ENCODE results near the gene HOTAIR. TPM values are rescaled to one million over a fixed set of nuclear protein-coding genes. Genes with fewer than 3 reads are reported as not detected.

HOTAIR gene
- total RNA-seq, 1 donor from 2014 or later, result not detected

DNA sequence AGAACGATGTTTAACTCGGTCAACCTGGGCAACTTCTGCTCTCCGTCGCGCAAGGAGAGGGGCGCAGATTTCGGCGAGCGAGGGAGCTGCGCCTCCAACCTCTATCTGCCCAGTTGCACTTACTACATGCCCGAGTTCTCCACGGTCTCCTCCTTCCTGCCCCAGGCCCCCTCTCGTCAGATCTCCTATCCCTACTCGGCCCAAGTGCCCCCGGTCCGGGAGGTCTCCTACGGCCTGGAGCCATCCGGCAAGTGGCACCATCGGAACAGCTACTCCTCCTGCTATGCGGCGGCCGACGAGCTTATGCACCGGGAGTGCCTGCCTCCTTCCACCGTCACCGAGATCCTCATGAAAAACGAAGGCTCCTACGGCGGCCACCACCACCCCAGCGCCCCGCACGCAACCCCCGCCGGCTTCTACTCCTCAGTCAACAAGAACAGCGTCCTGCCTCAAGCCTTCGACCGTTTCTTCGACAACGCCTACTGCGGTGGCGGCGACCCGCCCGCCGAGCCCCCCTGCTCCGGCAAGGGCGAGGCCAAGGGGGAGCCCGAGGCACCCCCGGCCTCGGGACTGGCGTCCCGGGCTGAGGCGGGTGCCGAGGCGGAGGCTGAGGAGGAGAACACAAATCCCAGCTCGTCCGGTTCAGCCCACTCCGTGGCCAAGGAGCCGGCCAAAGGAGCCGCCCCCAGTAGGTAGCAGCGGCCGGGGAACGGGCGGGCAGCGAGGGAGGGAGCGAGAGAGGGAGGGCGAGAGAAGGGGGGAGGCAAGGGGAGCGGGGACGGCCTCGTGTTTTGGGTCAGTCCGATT is 1.3 kb downstream of the HOTAIR start:
- Mint-ChIP-seq H3K4me1 (peaks cover 9% of the 10 kb centered on the region), H3K27me3 (peaks cover 89% of the 10 kb centered on the region), H3K9me3 (peaks cover 6% of the 10 kb centered on the region), H3K36me3 (ENCODE audit: low read depth) (peaks cover 7% of the 10 kb centered on the region), H3K4me3 (peak overlapping the region; percentile 43), H3K27ac (peak overlapping the region; percentile 78)
- no peak for DNase-seq
- intact Hi-C loops (cut with micrococcal nuclease), result loop anchor here (1.0 to 5.0 kb wide), 4 partner anchors 7 to 73 kb away; no protein-coding TSS in a partner anchor

DNA sequence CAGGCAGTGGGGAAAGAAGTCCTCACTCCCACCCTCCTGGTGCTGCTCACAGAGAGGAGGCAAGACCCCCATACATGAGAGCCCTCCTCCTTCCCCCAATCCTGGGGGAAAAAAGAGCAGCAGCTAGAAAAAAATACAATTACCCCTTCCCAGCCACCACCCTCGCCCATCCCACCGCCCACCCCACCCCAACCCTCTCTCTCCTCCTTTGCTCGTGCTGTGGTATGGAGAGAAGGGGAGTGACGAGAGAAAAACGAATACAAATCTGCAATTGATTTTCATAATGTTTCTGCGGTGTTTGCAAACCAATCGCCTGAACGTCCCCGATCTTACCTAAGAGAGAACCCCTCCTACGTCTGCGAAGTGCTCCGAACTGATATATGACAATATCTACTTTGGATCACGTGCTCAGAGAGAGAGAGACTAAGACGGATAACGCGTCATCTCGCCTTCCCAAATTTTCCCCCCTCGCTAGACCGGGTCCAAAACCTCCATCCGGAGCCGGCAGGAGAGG is 2.0 kb downstream of the HOTAIR start, which contains the start of gene HOXC11:
TSS of gene HOXC11 (plus strand) at position 405 of the 514 bp plus-strand sequence. CDS start 116 bp downstream, outside the sequence.
- peaks cover 9% of the 10 kb centered on the region for H3K4me1 Mint-ChIP-seq
- H3K36me3 Mint-ChIP-seq (ENCODE audit: low read depth), result peaks cover 7% of the 10 kb centered on the region
- intact Hi-C loops (cut with micrococcal nuclease), result loop anchor here (5.0 kb wide), 1 partner anchor 40 kb away; no protein-coding TSS in a partner anchor
- peak within 1 kb of the TSS; percentile 78 for H3K27ac Mint-ChIP-seq
- peak within 1 kb of the TSS; percentile 43 for H3K4me3 Mint-ChIP-seq
- no peak for DNase-seq
- H3K9me3 Mint-ChIP-seq, result peaks cover 6% of the 10 kb centered on the region
- peaks cover 90% of the 10 kb centered on the region for H3K27me3 Mint-ChIP-seq

DNA sequence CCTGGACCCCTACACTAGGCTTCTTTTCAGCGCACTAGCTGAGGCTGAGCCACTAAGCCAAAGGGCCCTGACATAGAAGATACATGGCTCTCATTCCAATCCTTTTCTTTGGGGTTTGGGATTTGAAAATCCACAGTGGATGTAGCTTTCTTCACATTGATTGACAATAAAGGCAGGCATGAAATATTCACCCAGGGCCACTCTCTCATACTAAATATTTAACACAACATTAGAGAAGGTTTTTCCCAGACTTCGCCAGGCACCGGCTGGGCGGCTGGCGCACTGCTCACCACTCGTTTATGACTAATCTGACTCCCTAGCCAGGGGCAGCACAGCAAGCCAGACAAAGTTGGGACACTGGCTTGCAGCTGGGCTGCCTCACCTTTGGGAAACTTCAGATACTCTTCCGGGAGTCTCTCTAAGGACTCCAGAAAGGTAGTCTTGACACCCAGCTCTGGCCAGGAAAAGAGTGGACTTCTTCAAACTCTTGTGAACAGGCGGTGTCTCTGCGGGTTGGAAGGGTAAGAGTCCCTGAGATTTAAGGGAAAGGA is 2.5 kb downstream of the HOTAIR start:
- H3K36me3 Mint-ChIP-seq (ENCODE audit: low read depth), result peaks cover 7% of the 10 kb centered on the region
- no peak for DNase-seq
- peaks cover 90% of the 10 kb centered on the region for H3K27me3 Mint-ChIP-seq
- intact Hi-C loops (cut with micrococcal nuclease), result loop anchor here (5.0 kb wide), 1 partner anchor 40 kb away; no protein-coding TSS in a partner anchor
- H3K4me3 Mint-ChIP-seq, result no peak overlapping the region
- H3K27ac Mint-ChIP-seq, result peak overlapping the region; percentile 25
- H3K9me3 Mint-ChIP-seq, result peaks cover 6% of the 10 kb centered on the region
- H3K4me1 Mint-ChIP-seq, result peaks cover 9% of the 10 kb centered on the region

DNA sequence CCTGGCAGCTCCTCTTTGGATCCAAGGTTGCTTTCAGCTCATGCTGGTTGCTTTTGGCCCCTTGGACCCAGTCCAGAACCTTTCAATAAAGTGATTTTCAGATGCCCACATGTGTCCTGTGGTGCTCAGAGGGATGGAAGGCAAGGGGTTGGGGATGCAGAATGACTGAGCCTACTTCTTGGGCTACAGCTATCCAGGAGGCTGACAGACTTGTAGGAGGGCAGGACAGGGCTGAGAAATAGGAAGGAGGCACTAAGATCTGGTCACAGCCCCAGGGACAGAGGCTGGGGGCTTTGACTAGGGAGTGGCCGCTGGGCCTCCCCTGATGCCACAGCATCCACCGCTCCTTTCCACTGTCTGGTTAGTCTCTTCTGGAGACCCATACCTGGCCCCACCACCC is 3.1 kb downstream of the HOTAIR start:
- peaks cover 10% of the 10 kb centered on the region for H3K4me1 Mint-ChIP-seq
- H3K27me3 Mint-ChIP-seq, result peaks cover 88% of the 10 kb centered on the region
- no peak overlapping the region for H3K4me3 Mint-ChIP-seq
- peaks cover 7% of the 10 kb centered on the region for H3K36me3 Mint-ChIP-seq (ENCODE audit: low read depth)
- peak overlapping the region; percentile 25 for H3K27ac Mint-ChIP-seq
- DNase-seq, result no peak
- intact Hi-C loops (cut with micrococcal nuclease), result loop anchor here (5.0 kb wide), 1 partner anchor 41 kb away; no protein-coding TSS in a partner anchor
- peaks cover 6% of the 10 kb centered on the region for H3K9me3 Mint-ChIP-seq

DNA sequence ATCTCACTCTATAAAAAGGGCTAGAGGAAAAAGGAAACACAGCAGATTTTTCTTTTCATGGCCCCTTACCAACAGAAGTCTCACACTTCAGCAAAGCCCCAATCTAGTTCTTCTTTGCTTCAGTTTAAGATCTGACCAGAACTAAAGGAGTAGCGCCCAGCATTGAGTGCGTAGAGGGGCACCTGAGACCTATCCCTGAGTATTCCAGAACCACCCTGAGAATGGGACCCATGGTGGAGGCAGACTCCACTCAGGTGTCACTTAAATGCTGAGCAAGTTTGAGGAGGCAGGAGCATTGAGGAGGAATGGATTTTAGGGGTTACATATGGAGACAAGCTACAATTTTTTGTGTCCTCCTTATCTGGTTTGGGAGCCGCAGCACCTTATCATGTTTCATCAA is 3.6 kb downstream of the HOTAIR start:
- H3K9me3 Mint-ChIP-seq, result peaks cover 6% of the 10 kb centered on the region
- intact Hi-C loops (cut with micrococcal nuclease), result loop anchor here (5.0 kb wide), 1 partner anchor 41 kb away; no protein-coding TSS in a partner anchor

DNA sequence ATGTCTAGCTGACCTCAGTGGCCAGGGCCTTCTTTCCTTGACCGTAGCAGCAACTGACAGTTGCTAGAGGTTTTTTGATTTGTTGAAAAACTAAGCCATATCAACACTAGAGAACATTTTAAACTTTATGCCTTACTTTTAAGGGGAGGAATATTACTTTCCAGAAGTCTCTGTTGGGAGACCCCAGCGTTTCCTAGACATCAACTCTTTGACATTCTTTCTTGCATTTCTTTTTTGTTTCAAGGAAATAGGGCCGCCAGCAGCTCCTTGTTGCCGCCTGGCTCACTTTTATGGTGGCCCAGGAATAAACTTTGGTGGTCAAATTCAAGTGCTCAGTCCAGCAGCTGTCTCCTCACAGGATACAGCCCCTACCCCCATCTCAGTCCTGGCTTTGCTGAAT is 4.3 kb downstream of the HOTAIR start:
- intact Hi-C loops (cut with micrococcal nuclease), result loop anchor here (5.0 kb wide), 1 partner anchor 42 kb away; no protein-coding TSS in a partner anchor
- H3K36me3 Mint-ChIP-seq (ENCODE audit: low read depth), result peaks cover 7% of the 10 kb centered on the region
- H3K27me3 Mint-ChIP-seq, result peaks cover 88% of the 10 kb centered on the region
- no peak for DNase-seq
- H3K27ac Mint-ChIP-seq, result no peak overlapping the region
- peaks cover 13% of the 10 kb centered on the region for H3K4me1 Mint-ChIP-seq
- H3K4me3 Mint-ChIP-seq, result no peak overlapping the region
- peaks cover 6% of the 10 kb centered on the region for H3K9me3 Mint-ChIP-seq

More for the DNA sequence above, 3.6 kb downstream of the HOTAIR start:
- DNase-seq, result no peak
- H3K4me3 Mint-ChIP-seq, result no peak overlapping the region
- H3K36me3 Mint-ChIP-seq (ENCODE audit: low read depth), result peaks cover 7% of the 10 kb centered on the region
- peaks cover 88% of the 10 kb centered on the region for H3K27me3 Mint-ChIP-seq
- H3K27ac Mint-ChIP-seq, result no peak overlapping the region
- H3K4me1 Mint-ChIP-seq, result peaks cover 15% of the 10 kb centered on the region

DNA sequence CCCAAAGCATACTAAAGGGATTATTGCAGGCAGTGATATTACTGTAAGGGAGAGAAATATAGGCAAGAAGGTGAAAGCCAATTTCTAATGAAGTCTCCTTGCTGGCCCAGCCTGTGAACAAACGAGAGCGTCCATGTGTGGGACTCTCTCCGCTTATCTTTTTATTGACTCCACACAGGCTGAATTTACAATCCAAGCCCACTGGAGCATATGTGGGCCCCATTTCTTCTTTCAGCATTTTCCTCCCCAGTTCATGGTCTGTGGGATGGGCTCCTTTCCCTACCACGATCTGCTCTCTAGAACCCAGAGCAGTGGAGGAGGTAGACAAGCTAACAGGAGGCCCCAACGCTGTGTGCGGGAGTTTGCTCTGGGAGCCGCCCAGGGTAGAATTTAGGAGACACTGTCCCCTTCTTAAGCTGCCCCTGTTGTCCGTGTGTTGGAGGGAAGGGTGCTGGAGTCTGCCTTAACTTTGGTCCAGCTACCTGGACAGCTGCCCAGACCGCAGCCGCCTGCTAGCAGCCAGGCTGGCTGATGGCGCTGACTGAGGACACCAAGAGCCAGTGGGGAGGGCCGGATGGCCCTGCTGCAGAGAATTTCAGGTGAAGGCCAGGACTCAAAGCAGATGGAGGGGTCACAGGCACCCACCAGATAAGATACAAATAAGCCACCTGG is 5.0 kb downstream of the HOTAIR start:
- H3K27ac Mint-ChIP-seq, result no peak overlapping the region
- peaks cover 11% of the 10 kb centered on the region for H3K4me1 Mint-ChIP-seq
- H3K4me3 Mint-ChIP-seq, result no peak overlapping the region
- intact Hi-C loops (cut with micrococcal nuclease), result loop anchor here (5.0 kb wide), 1 partner anchor 43 kb away; no protein-coding TSS in a partner anchor
- H3K36me3 Mint-ChIP-seq (ENCODE audit: low read depth), result peaks cover 7% of the 10 kb centered on the region
- peaks cover 91% of the 10 kb centered on the region for H3K27me3 Mint-ChIP-seq
- DNase-seq, result no peak
- peaks cover 6% of the 10 kb centered on the region for H3K9me3 Mint-ChIP-seq

DNA sequence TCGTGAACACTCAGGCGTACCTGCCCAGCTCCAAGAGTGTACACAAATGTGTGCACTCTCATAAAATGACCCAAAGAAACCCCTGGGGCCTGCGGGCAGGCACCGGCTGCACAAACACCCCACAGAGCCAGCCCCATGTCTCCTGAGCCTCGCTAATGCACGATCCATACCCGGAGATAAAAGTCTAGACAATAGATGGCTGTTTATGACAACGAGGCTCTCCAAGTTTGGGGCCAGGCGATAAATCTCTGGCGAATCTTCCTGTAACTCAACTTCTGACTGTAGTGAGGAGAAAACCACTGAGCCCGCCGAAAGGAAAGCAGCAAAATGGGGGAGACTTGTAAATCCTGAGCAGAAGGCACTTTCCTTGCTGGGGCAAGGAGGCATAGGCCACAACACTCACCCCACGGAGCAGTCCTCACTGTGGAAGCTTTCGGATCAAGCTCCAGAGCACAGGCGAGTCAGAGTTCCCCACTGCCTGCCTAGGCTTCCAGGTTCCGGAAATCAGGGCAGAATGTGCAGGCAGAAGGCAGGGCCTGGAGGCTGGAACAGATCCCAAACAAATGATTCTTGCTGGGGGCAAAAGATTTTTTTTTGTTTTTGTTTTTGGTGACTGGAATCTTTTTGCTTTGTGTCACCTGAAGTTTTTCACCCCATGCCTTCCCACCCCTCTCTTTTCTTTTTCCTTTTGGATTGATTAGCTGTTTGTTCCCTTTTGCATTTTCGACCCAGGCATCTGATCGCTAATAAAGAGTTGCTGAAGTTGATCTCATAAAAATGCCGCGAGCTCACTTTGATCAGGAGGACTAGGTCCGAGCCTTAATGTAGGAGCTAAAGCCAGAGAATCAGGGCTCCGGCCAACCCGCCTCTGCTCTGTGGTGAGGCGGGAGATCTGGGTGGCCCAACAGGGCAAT is 6.3 kb downstream of the HOTAIR start:
- intact Hi-C loops (cut with micrococcal nuclease), result no loop called here
- peaks cover 7% of the 10 kb centered on the region for H3K36me3 Mint-ChIP-seq (ENCODE audit: low read depth)

DNA sequence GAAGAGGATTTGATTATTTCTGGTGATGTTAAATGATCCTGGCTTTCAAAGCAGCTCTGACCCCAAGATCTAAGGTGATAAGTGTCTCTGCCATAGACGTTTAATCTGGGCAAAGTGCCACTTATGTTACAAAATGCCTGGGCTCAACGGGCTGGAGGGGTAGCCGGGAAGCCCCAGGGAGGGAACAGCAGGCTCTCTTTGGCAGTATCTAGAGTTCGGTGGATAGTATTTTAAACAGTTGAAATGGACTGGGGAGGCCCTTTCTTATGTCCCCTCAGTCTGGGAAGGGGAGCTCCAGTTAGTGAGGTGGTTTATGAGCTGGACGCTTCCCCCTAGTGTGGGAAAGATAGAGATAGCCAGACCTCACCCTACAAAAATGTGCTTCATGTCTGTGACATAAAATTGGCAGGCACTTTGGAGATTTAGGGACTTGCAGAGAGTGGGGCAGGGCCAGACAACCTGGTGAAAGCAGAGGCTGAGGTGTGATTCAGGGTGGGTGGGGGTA is 7.3 kb downstream of the HOTAIR start:
- intact Hi-C loops (cut with micrococcal nuclease), result no loop called here
- no peak overlapping the region for H3K4me3 Mint-ChIP-seq
- peaks cover 1% of the 10 kb centered on the region for H3K36me3 Mint-ChIP-seq (ENCODE audit: low read depth)
- H3K9me3 Mint-ChIP-seq, result no peaks in the 10 kb centered on the region
- no peak for DNase-seq
- H3K27me3 Mint-ChIP-seq, result peaks cover 96% of the 10 kb centered on the region
- peaks cover 13% of the 10 kb centered on the region for H3K4me1 Mint-ChIP-seq
- H3K27ac Mint-ChIP-seq, result no peak overlapping the region

More for the DNA sequence above, 6.3 kb downstream of the HOTAIR start:
- Mint-ChIP-seq H3K4me3 (no peak overlapping the region), H3K27ac (no peak overlapping the region), H3K27me3 (peaks cover 96% of the 10 kb centered on the region), H3K9me3 (peaks cover 6% of the 10 kb centered on the region), H3K4me1 (peaks cover 17% of the 10 kb centered on the region)
- DNase-seq, result no peak

DNA sequence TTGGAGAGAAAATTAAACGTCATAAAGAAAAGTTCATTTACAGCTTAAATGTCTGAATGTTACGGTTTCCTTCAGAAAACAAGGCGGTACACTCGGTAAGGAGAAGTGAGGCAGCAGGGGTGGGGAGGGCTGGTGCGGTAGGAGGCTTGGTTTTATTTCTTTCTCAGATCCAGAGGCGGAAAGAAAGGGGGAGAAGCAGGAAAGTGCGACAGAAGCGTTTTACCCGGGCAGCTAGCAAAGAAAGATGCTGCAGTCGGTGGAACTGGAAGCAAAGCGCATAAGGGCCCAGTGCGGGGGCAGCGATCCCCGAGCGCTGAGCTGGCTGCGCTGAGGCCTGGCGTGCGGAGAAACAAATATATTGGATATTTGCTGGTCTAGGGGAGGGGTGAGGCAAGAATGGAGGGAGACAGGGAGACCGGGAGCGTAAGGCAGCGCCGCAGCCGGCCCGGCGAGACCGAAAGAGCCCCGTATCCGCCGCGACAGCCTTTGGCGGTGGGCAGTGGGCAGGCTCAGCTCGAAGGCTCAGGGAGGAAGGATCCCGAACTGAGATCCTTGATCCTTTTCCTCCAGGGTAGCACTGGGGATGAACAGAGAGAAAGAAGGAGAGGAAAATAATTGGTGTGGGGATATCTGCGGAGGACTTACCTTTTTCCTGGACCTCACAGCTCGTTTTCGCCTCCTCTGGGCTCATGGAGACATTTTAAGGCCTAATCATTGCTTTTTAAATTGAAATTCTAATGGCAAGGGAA is 8.2 kb downstream of the HOTAIR start:
- Mint-ChIP-seq H3K27ac (no peak overlapping the region), H3K27me3 (peaks cover 95% of the 10 kb centered on the region), H3K9me3 (no peaks in the 10 kb centered on the region), H3K4me1 (peaks cover 13% of the 10 kb centered on the region), H3K4me3 (no peak overlapping the region), H3K36me3 (ENCODE audit: low read depth) (peaks cover 1% of the 10 kb centered on the region)
- DNase-seq, result no peak
- intact Hi-C loops (cut with micrococcal nuclease), result loop anchor here (1.0 kb wide), 1 partner anchor 8 kb away; the partner anchor contains the start of gene HOTAIR

DNA sequence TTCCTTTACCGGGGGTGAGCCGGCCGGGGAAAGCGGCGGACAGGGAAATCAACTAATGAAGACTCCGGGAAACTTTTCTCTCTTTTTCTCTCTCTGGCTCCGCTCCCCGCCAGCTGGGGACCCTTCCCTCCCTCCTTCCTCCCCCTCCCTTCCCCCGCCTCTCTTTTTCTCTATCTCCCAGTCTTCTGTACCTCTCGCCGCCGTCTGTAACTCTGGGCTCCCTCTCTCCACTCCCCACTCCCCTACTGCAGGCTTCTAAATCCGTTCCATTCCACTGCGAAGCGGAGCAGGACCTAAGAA is 8.7 kb downstream of the HOTAIR start:
- Mint-ChIP-seq H3K27ac (no peak overlapping the region), H3K4me3 (no peak overlapping the region), H3K36me3 (ENCODE audit: low read depth) (no peaks in the 10 kb centered on the region), H3K4me1 (peaks cover 13% of the 10 kb centered on the region), H3K9me3 (no peaks in the 10 kb centered on the region), H3K27me3 (peaks cover 92% of the 10 kb centered on the region)
- no peak for DNase-seq
- intact Hi-C loops (cut with micrococcal nuclease), result loop anchor here (1.0 kb wide), 1 partner anchor 8 kb away; the partner anchor contains the start of gene HOTAIR
